Urinary bladder (tissue), 4 donors: ENCODE data around the gene ARHGAP8. TPM values are rescaled to one million over a fixed set of nuclear protein-coding genes. Genes with fewer than 3 reads are reported as not detected.
"Not testable (repeated sequence)": the region's sequence is repeated elsewhere in the genome, so short reads cannot be mapped to it uniquely, and the experiment has no call there.

Experiments used
- DNase-seq: peaks from one replicate; pipeline ENCODE4 v3.0.0-alpha.2; 2015; ENCODE audit errors: extremely low spot score
- H3K27ac ChIP-seq: one replicate; pipeline ENCODE4 v1.5.1; 2013; ENCODE audit warnings: low read depth, mild to moderate bottlenecking, moderate library complexity
- H3K36me3 ChIP-seq: one replicate; pipeline ENCODE4 v1.6.1; 2013; ENCODE audit warnings: mild to moderate bottlenecking, moderate library complexity; ENCODE audit not compliant: insufficient read depth
- H3K4me1 ChIP-seq: one replicate; pipeline ENCODE4 v1.6.1; 2013; ENCODE audit warnings: mild to moderate bottlenecking, moderate library complexity; ENCODE audit not compliant: insufficient read depth
- H3K4me3 ChIP-seq: one replicate; pipeline ENCODE4 v1.5.1; 2013; ENCODE audit warnings: low read depth, low read length
- WGBS: extraction: QIAGEN DNeasy Blood & Tissue Kit; methylation state at CpG from one replicate; pipeline ENCODE4 v1.1.7; 2013; 5-methylcytosine and 5-hydroxymethylcytosine counted together
- polyA plus RNA-seq: library from polyadenylated mRNA; stranded (reverse); fragments of 200-250 nt; gene quantifications from one replicate; pipeline ENCODE4 v1.2.3, GENCODE V29; 2013
- total RNA-seq: library from RNA; depleted of rRNA; stranded (reverse); fragments of >200 nt; gene quantifications from one replicate; pipeline ENCODE4 v1.2.3, GENCODE V29; 2014
- donor health status: healthy with polysubstance abuse.
- donor health status: healthy.

Gene ARHGAP8
- total and polyA plus RNA-seq, 2 donors, result 1.6 to 2.4 TPM

GRCh38 chr22:44739024-44739423 lies 13.4 kb upstream of the ARHGAP8 start:
- Histone ChIP-seq H3K27ac (no peak overlapping the region), H3K36me3 (no peaks in the 10 kb centered on the region), H3K4me1 (no peaks in the 10 kb centered on the region), H3K4me3 (no peak overlapping the region)
- 89% methylated on average over 5 of the region's 5 CpGs for WGBS
- DNase-seq, result no peak

GRCh38 chr22:44739666-44740065 lies 12.7 kb upstream of the ARHGAP8 start:
- H3K4me3 ChIP-seq, H3K36me3 ChIP-seq, H3K27ac ChIP-seq, DNase-seq, H3K4me1 ChIP-seq: not testable (repeated sequence)
- 52% methylated on average over 10 of the region's 10 CpGs for WGBS

GRCh38 chr22:44740307-44740706 lies 12.1 kb upstream of the ARHGAP8 start:
- Histone ChIP-seq H3K36me3 (no peaks in the 10 kb centered on the region), H3K4me1 (no peaks in the 10 kb centered on the region), H3K4me3 (no peak overlapping the region), H3K27ac (no peak overlapping the region)
- no peak for DNase-seq
- WGBS, result 76% methylated on average over 17 of the region's 17 CpGs

GRCh38 chr22:44741929-44742328 lies 10.4 kb upstream of the ARHGAP8 start:
- Histone ChIP-seq H3K4me1 (no peaks in the 10 kb centered on the region), H3K36me3 (no peaks in the 10 kb centered on the region), H3K27ac (no peak overlapping the region), H3K4me3 (no peak overlapping the region)
- no peak for DNase-seq
- WGBS, result 61% methylated on average over 9 of the region's 9 CpGs

GRCh38 chr22:44743247-44743646 lies 9.1 kb upstream of the ARHGAP8 start:
- H3K36me3 ChIP-seq, result no peaks in the 10 kb centered on the region
- 84% methylated on average over 11 of the region's 11 CpGs for WGBS
- H3K27ac ChIP-seq, result no peak overlapping the region
- H3K4me1 ChIP-seq, result peaks cover 2% of the 10 kb centered on the region
- no peak overlapping the region for H3K4me3 ChIP-seq
- DNase-seq, result no peak

- H3K4me3 ChIP-seq, result no peak overlapping the region
- H3K27ac ChIP-seq, result no peak overlapping the region
- peaks cover 2% of the 10 kb centered on the region for H3K4me1 ChIP-seq
- 17% methylated on average over 7 of the region's 7 CpGs for WGBS
- H3K36me3 ChIP-seq, result no peaks in the 10 kb centered on the region
- DNase-seq, result no peak
These were observed 8.6 kb upstream of the ARHGAP8 start for GRCh38 chr22:44743804-44744211.

GRCh38 chr22:44745853-44746789 lies 6.3 kb upstream of the ARHGAP8 start:
- Histone ChIP-seq H3K36me3 (no peaks in the 10 kb centered on the region), H3K4me3 (no peak overlapping the region), H3K4me1 (peaks cover 2% of the 10 kb centered on the region), H3K27ac (no peak overlapping the region)
- WGBS, result 64% methylated on average over 13 of the region's 13 CpGs
- no peak for DNase-seq

GRCh38 chr22:44747784-44748127 lies 4.6 kb upstream of the ARHGAP8 start:
- DNase-seq, H3K4me3 ChIP-seq, H3K36me3 ChIP-seq, H3K27ac ChIP-seq, H3K4me1 ChIP-seq: not testable (repeated sequence)
- 96% methylated on average over 4 of the region's 4 CpGs for WGBS

GRCh38 chr22:44748524-44748923 lies 3.9 kb upstream of the ARHGAP8 start:
- peaks cover 2% of the 10 kb centered on the region for H3K4me1 ChIP-seq
- WGBS, result 93% methylated on average over 7 of the region's 7 CpGs
- no peak for DNase-seq
- no peak overlapping the region for H3K4me3 ChIP-seq
- no peak overlapping the region for H3K27ac ChIP-seq
- no peaks in the 10 kb centered on the region for H3K36me3 ChIP-seq

GRCh38 chr22:44750481-44750880 lies 1.9 kb upstream of the ARHGAP8 start:
- no peak for DNase-seq
- H3K4me3 ChIP-seq, result no peak overlapping the region
- H3K36me3 ChIP-seq, result no peaks in the 10 kb centered on the region
- H3K27ac ChIP-seq, result no peak overlapping the region
- H3K4me1 ChIP-seq, result peaks cover 2% of the 10 kb centered on the region
- WGBS, result 61% methylated on average over 1 of the region's 1 CpG

GRCh38 chr22:44753189-44754042 lies 1.0 kb downstream of the ARHGAP8 start:
- no peak overlapping the region for H3K27ac ChIP-seq
- peak; percentile 86 for DNase-seq
- WGBS, result 18% methylated on average over 29 of the region's 29 CpGs
- H3K4me3 ChIP-seq, result no peak overlapping the region
- H3K36me3 ChIP-seq, result no peaks in the 10 kb centered on the region
- H3K4me1 ChIP-seq, result no peaks in the 10 kb centered on the region

- Histone ChIP-seq H3K36me3 (no peaks in the 10 kb centered on the region), H3K4me1 (no peaks in the 10 kb centered on the region), H3K4me3 (no peak overlapping the region), H3K27ac (no peak overlapping the region)
- no peak for DNase-seq
- 78% methylated on average over 7 of the region's 7 CpGs for WGBS
These were observed 2.6 kb downstream of the ARHGAP8 start for GRCh38 chr22:44754998-44755397.

- WGBS, result 52% methylated on average over 6 of the region's 6 CpGs
These were observed 3.0 kb downstream of the ARHGAP8 start for GRCh38 chr22:44755417-44755816.

GRCh38 chr22:44755956-44756361 lies 3.6 kb downstream of the ARHGAP8 start:
- WGBS, result 69% methylated on average over 9 of the region's 9 CpGs
- Histone ChIP-seq H3K4me1 (no peaks in the 10 kb centered on the region), H3K27ac (no peak overlapping the region), H3K36me3 (no peaks in the 10 kb centered on the region), H3K4me3 (no peak overlapping the region)
- peak; percentile 62 for DNase-seq

More at GRCh38 chr22:44755417-44755816, 3.0 kb downstream of the ARHGAP8 start:
- Histone ChIP-seq H3K4me1 (no peaks in the 10 kb centered on the region), H3K36me3 (no peaks in the 10 kb centered on the region), H3K4me3 (no peak overlapping the region), H3K27ac (no peak overlapping the region)
- DNase-seq, result no peak
